SU-DHL-6 (cell line): ENCODE data around the gene ACP4.

ENCODE experiments used
- H2AFZ ChIP-seq: fragments of 200-600 bp; sonication (generic); 2 replicates; pipeline ENCODE4 v1.6.1; 2014; ENCODE audit warnings: low read depth, mild to moderate bottlenecking, moderate library complexity, mixed read lengths, antibody characterized with exemption, low read length; ENCODE audit not compliant: severe bottlenecking
- H3F3A ChIP-seq: fragments of 200-600 bp; shearing (Covaris generic); 2 replicates; pipeline ENCODE4 v1.6.0; 2016; ENCODE audit warnings: antibody characterized with exemption, mild to moderate bottlenecking; ENCODE audit not compliant: insufficient read depth
- H3K27ac ChIP-seq: fragments of 200-600 bp; sonication (generic); 2 replicates; pipeline ENCODE4 v1.5.1; 2016; ENCODE audit warnings: low read depth, mild to moderate bottlenecking, low read length, moderate library complexity, mixed read lengths
- H3K27me3 ChIP-seq: fragments of 200-600 bp; sonication (generic), shearing (Covaris generic); 2 replicates; pipeline ENCODE4 v1.6.0; 2014; ENCODE audit warnings: mild to moderate bottlenecking, low read length
- H3K36me3 ChIP-seq: fragments of 200-600 bp; sonication (generic); 2 replicates; pipeline ENCODE4 v1.6.1; 2014; ENCODE audit warnings: mild to moderate bottlenecking, low read length, mixed read lengths
- H3K4me2 ChIP-seq: fragments of 300-600, 200-600 bp; shearing (Covaris generic), sonication (generic); 2 replicates; pipeline ENCODE4 v1.6.0; 2014; ENCODE audit warnings: low read length, low read depth, mild to moderate bottlenecking; ENCODE audit not compliant: poor library complexity, severe bottlenecking
- H3K4me3 ChIP-seq: fragments of 200-600 bp; sonication (generic); 2 replicates; pipeline ENCODE4 v1.5.1; 2014; ENCODE audit warnings: antibody characterized with exemption, low read length, mild to moderate bottlenecking, mixed read lengths; ENCODE audit not compliant: insufficient read depth, poor library complexity, severe bottlenecking
- H3K79me2 ChIP-seq: fragments of 200-600 bp; sonication (generic); 2 replicates; pipeline ENCODE4 v1.6.1; 2014; ENCODE audit warnings: mild to moderate bottlenecking, low read length, moderate library complexity; ENCODE audit not compliant: insufficient read depth
- H3K9ac ChIP-seq: fragments of 200-600 bp; sonication (generic); 2 replicates; pipeline ENCODE4 v1.7.0; 2014; ENCODE audit warnings: mild to moderate bottlenecking, low read length
- H3K9me2 ChIP-seq: fragments of 200-600 bp; sonication (generic); replicated peaks from 2 replicates; pipeline ENCODE4 v1.6.1; 2014; ENCODE audit warnings: low read length; ENCODE audit not compliant: insufficient read depth
- H3K9me3 ChIP-seq: fragments of 200-600 bp; sonication (generic); 2 replicates; pipeline ENCODE4 v1.6.1; 2014; ENCODE audit warnings: low read length, mixed read lengths; ENCODE audit not compliant: insufficient read depth
- H4K20me1 ChIP-seq: fragments of 200-600 bp; sonication (generic); 2 replicates; pipeline ENCODE4 v1.6.1; 2014; ENCODE audit warnings: low read depth, mild to moderate bottlenecking, antibody characterized with exemption, low read length, moderate library complexity, mixed read lengths
- EZH2phosphoT487 ChIP-seq: fragments of 200-600 bp; sonication (generic), shearing (Covaris generic); conservative IDR thresholded peaks from 2 replicates; pipeline ENCODE4 v1.6.1; 2018; ENCODE audit warnings: mild to moderate bottlenecking, antibody characterized with exemption, low read length, moderate library complexity, mixed read lengths
- TF ChIP-seq, protein P1 (sequence below): fragments of 200-600 bp; sonication (generic); IDR thresholded peaks from one replicate; pipeline ENCODE4 v1.5.1; 2017; ENCODE audit warnings: antibody characterized with exemption, mild to moderate bottlenecking, low read length, moderate library complexity; ENCODE audit not compliant: insufficient read depth, poor library complexity, severe bottlenecking

Gene ACP4

DNA sequence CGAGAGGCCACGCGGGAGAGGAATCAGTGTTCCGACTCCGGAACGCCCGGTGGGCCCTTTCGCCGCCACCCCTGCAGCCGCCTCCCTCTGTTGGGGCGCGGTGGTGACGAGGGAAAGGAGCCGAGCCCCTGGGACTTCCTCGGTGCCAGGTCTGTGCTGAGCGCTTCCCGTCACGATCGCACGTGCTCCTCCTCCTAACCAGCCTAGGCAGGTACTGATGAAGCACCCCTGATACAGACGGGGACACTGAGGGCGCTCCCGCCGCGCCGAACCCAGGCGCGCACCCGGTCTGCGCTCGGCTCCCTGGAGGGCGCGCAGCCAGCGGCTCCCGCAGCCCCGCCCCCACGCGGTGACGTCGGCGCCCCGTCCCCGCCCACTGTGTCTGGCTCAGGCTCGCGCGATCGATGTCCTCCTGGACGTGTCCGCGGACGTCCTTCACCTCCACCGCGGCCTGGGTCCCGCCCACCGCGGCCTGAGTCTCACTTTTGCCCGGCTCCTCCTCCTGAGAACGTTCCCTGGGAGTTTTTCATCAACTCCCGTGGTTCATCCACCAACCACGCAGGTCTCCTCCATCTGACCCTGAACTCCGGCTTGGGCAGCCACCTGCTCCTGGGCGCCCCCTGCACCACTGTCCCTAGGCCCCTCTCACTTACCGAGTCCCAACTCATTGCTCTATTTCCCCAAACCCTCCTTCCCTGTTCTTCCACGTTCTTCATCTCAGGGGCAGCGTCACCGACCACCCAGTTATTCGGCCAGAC lies 45.7 kb downstream of the ACP4 start:
- Histone ChIP-seq H4K20me1 (no peaks in the 10 kb centered on the region), H2AFZ (peak overlapping the region; percentile 40), H3K36me3 (no peaks in the 10 kb centered on the region), H3K9me2 (no peaks in the 10 kb centered on the region), H3F3A (no peaks in the 10 kb centered on the region), H3K4me2 (peak overlapping the region; percentile 59), H3K79me2 (no peaks in the 10 kb centered on the region), H3K9me3 (no peaks in the 10 kb centered on the region), H3K9ac (peak overlapping the region; percentile 44), H3K27ac (no peak overlapping the region), H3K4me3 (peak overlapping the region; percentile 39), H3K27me3 (no peaks in the 10 kb centered on the region)
- TF ChIP-seq, protein P1, sequence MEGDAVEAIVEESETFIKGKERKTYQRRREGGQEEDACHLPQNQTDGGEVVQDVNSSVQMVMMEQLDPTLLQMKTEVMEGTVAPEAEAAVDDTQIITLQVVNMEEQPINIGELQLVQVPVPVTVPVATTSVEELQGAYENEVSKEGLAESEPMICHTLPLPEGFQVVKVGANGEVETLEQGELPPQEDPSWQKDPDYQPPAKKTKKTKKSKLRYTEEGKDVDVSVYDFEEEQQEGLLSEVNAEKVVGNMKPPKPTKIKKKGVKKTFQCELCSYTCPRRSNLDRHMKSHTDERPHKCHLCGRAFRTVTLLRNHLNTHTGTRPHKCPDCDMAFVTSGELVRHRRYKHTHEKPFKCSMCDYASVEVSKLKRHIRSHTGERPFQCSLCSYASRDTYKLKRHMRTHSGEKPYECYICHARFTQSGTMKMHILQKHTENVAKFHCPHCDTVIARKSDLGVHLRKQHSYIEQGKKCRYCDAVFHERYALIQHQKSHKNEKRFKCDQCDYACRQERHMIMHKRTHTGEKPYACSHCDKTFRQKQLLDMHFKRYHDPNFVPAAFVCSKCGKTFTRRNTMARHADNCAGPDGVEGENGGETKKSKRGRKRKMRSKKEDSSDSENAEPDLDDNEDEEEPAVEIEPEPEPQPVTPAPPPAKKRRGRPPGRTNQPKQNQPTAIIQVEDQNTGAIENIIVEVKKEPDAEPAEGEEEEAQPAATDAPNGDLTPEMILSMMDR = no peak
- TF ChIP-seq EZH2phosphoT487 = no peak

DNA sequence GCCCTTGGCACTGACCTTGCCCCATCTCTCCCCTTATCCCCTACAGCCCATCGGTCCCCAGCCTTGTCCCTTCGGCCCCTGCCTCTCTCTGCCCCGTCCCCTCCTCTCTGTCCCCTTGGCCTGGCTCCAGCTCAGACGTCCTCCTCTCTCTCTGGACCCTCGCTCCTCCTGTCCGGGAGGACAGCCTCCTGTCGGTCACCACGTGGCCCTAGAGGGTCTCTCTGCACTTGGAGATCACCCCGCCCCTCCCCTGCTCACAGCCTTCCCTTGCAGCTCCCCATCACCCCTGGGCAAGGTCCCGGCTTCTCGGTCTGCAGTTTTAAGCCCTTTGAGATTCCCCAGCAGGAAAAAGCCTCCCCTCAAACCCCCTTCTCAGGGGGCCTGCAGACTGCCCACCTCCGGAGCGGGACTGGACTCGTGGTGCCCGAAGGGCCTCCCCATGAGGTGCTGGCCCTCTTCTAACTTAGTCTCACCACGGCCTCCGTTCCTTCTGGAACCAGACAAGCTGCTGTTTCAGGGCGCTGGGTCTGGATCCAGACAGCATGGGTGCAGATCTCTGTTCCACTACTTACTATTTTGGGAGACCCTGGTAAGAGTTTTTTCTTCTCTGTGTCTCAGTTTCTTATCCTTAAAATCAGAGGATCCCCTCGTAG lies 46.5 kb downstream of the ACP4 start:
- Histone ChIP-seq H4K20me1 (no peaks in the 10 kb centered on the region), H3K27ac (no peak overlapping the region)

DNA sequence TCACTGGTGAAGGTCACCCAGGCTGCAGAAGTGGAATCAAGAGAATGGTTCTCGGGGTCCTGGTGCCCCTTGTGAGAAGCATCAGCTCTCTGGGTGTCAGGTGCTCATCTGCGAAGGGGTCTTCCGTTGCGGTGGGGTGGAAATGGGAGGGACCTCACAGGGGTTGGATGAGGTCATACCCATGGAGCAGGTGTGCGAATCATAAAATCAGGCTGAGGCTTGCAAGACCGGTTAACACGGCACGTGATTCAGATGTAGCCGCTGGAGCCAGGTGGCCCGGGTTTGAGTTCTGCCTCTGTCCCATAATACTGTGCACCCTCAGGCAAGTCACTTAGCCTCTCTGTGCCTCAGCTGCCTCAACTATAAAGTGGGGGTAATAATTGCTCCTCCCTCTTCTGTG lies 47.1 kb downstream of the ACP4 start:
- H3K4me3 ChIP-seq = no peak overlapping the region
- H3K9me2 ChIP-seq = no peaks in the 10 kb centered on the region
- TF ChIP-seq EZH2phosphoT487 = no peak
- TF ChIP-seq, protein P1 = no peak
- H2AFZ ChIP-seq = no peak overlapping the region
- H3K36me3 ChIP-seq = no peaks in the 10 kb centered on the region
- H4K20me1 ChIP-seq = no peaks in the 10 kb centered on the region
- H3K9me3 ChIP-seq = no peaks in the 10 kb centered on the region
- no peak overlapping the region for H3K9ac ChIP-seq
- no peaks in the 10 kb centered on the region for H3K79me2 ChIP-seq
- no peak overlapping the region for H3K4me2 ChIP-seq
- H3F3A ChIP-seq = no peaks in the 10 kb centered on the region
- no peak overlapping the region for H3K27ac ChIP-seq
- no peaks in the 10 kb centered on the region for H3K27me3 ChIP-seq

More for the DNA sequence above, 46.5 kb downstream of the ACP4 start:
- Histone ChIP-seq H3K79me2 (no peaks in the 10 kb centered on the region), H3K4me2 (no peak overlapping the region), H3K9ac (no peak overlapping the region), H3K9me3 (no peaks in the 10 kb centered on the region), H3K4me3 (no peak overlapping the region), H2AFZ (no peak overlapping the region), H3K9me2 (no peaks in the 10 kb centered on the region), H3K36me3 (no peaks in the 10 kb centered on the region), H3F3A (no peaks in the 10 kb centered on the region), H3K27me3 (no peaks in the 10 kb centered on the region)
- TF ChIP-seq EZH2phosphoT487 = no peak
- TF ChIP-seq, protein P1 = no peak
